NCI-H1436 treated with DMSO at 0.1 percent for 48 hours (cell line): ENCODE measurements around the gene TSACC.
"Not testable (repeated sequence)": the region's sequence is repeated elsewhere in the genome, so short reads cannot be mapped to it uniquely, and the experiment has no call there.

Experiments
- DNase-seq: peaks from one replicate; lab custom pipeline; 2025; lab: John Stamatoyannopoulos, UW

TSACC gene

DNA sequence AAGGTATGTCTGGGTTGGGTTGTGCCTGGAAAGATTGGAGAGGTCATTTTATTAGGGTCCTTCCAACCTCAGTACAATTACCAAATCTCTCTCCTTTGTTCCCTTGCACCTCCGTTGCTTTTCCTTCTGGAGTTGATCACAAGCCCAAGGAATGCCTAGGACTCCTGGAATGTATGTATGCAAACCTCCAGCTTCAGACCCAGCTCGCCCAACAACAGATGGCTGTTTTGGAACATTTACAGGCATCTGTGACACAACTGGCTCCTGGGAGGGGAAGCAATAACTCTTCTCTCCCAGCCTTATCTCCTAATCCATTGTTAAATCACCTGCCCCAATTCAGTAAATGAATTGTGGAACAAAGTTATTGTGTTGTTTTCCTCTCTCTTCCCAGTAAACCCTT lies 8.3 kb downstream of the TSACC start:
- no peak for DNase-seq

DNA sequence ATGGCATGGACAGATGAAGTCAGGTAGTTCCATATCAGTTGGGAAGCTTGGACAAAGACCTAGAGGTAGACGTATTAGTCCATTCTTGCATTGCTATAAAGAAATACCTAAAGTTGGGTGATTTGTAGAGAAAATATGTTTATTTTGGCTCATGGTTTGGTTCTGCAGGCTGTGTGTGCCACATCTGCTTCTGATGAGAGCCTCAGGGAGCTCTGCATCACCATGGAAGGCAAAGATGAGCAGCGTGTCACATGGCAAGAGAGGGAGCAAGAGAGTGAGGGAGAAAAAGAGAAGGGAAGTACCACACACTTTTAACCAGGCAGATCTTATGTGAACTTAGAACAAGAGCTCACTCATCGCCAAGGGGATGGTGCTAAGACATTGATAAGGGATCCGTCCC lies 9.0 kb downstream of the TSACC start:
- no peak for DNase-seq

DNA sequence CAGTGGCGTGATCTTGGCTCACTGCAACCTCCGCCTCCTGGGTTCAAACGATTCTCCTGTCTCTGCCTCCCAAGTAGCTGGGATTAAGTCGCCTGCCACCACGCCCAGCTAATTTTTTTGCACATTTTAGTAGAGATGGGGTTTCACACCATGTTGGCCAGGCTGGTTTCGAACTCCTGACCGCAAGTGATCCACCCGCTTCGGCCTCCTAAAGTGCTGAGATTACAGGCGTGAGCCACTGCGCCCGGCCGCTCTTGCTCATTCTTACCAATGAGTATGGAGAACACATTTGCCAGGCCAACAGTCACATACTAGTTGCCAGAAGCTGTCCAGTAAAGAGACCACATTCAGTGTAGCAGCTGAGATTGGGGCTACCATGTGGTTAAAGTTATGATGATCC lies 14.2 kb downstream of the TSACC start:
- DNase-seq: not testable (repeated sequence)

DNA sequence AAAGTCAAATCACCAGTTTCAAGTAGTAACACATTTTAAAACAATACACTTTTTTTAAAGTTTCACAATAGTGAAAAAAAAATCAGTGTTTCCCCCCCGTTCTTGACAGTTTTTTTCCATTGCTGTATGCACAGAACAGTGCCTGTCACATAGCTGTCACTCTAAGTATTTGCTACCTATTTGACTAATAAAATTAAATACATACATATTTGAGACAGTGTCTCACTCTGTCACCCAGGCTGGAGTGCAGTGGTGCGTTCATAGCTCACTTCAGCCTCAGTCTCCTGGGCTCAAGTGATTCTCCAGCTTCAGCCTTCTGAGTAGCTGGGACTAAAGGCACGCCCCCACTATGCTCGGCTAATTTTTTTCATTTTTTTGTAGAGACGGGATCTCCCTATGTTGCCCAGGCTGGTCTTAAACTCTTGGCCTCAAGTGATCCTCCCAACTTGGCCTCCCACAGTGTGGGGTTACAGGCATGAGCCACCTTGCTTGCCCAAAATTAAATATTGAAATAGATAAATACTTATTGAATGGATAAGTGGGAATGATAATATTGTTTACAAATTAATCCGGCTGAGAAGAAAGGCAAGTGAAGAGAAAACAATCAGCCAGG lies 18.0 kb downstream of the TSACC start:
- no peak for DNase-seq

DNA sequence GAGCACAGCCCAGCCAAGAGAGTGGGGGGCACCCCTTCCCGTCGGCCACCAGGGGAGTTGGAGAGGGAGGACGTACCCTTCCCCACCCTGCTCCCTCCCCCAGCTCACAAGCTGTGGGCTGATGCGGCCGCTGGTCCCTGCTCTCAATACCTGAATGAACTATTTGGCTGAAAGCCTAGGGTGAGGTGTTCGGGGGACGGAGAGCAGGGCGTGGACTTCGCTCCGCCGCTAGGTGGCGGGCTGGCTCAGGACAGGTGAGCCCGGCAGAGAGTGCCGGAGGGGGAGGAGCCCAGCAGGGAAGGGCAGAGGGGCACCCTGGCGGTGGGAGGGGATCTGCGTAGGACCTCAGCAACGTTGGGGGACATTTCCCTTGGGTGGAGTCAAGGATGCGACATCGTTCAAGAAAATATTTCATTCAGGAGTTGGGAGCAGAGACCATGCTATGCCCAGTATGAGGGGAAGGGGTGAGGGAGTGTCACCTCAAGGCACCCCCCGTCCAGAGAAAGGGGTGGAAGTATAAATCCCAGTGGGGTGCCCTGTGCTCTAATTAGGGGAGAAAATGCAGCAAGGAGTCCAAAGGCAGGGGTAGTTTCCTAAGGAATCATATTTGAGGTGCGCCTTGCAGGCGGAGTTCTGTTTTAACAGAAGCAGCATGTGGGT lies 18.7 kb downstream of the TSACC start:
- DNase-seq: peak; percentile 32

DNA sequence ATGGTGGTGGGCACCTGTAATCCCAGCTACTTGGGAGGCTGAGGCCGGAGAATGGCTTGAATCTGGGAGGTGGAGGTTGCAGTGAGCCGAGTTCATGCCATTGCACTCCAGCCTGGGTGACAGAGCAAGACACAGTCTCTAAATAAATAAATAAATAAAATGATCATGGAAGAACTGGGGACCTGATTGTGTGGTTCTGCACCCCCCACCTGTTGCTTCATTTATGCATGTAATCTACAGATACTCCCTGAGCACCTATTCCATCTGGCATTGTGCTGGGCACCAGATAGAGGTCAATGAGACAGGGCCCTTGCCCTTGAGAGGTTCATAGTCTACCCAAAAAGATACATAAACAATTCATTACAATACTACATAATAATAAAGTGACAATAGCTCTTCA lies 19.7 kb downstream of the TSACC start:
- no peak for DNase-seq

DNA sequence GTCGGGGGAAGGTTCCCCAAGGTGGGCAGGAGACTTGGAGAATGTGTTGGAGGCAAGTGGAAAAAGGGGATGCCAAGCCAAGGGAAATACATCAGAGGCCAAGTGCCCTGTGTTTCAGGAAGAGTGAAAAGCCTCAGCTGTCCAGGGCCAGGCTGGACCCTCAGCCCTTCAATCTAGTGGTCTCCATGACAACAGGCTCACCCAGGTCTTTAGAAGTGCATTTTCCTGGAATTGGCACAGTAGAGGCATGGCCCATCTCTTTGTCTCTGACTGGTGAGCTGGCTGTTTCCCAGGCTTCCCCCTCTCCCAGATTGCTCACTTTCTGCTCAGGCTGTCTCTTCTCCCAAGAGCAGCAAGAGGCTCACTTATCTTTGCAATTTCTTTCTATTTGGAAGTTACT lies 20.3 kb downstream of the TSACC start:
- no peak for DNase-seq

DNA sequence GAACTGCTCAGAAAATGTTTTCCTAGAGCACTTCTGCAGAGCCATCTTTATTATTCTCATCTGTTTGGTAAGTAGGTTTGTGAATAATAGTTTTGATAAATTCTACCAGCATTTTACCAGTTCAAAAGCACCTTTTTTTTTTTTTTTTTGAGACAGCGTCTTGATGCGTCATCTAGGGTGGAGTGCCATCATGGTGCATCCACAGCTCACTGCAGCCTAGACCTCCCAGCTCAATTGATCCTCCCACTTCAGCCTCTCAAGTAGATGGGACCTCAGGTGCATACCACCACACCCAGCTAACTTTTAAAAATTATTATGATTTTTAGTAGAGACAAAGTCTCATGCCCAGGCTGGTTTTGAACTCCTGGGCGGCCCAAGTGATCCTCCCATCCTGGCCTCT lies 20.9 kb downstream of the TSACC start:
- no peak for DNase-seq

DNA sequence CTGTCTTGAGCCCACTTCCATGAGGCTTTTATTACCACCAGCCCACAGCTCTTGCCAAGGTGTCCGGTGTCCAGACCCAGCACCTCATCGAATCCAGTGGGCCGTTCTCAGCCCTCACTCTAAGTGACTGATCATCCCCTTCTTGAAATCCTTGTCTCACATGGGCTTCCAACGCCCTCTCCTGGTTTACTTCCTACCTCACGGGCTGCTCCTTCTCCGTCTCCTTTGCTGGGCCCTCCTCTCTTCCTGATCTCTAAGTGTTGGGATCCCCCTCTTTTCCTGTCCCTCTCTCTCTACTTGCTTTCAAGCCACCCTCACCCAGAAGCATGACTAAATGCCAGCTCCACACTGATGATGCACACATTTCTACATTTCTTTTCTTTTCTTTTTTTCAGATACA lies 21.6 kb downstream of the TSACC start:
- DNase-seq: no peak

DNA sequence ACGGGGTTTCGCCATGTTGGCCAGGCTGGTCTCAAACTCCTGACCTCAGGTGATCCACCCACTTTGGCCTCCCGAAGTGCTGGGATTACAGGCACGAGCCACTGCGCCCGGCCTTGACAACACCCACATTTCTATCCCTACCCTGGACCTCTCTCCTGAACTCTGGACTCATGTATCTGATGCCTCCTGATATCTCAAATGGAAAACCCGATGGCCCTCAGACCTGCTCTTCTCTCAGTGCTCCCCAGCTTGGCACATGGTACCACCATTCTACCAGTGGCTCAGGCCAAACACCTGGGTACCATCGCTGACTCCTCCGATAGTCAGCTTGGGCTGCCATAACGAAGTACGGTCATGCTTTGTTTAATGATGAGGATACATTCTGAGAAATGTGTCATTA lies 22.2 kb downstream of the TSACC start:
- DNase-seq: no peak

DNA sequence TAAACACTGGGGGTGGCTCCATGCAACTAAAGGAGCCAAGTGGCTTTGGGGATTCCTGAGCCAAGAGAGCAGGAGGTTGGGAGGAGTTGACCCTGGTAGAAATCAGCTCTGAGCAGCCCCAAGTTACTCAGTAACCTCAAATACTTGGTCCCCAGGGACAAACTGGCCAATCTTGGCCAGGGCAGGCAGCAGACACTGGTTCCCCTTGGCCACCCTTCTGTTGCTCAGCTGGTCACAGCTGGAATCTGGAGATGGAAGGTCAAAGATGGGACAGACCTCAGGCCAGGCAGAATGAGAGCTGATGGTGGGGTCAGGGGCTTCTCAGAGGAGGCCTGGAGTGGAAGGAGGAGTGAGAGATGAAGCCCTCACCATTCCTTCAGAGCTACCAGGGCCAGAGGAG lies 27.4 kb downstream of the TSACC start:
- DNase-seq: no peak

DNA sequence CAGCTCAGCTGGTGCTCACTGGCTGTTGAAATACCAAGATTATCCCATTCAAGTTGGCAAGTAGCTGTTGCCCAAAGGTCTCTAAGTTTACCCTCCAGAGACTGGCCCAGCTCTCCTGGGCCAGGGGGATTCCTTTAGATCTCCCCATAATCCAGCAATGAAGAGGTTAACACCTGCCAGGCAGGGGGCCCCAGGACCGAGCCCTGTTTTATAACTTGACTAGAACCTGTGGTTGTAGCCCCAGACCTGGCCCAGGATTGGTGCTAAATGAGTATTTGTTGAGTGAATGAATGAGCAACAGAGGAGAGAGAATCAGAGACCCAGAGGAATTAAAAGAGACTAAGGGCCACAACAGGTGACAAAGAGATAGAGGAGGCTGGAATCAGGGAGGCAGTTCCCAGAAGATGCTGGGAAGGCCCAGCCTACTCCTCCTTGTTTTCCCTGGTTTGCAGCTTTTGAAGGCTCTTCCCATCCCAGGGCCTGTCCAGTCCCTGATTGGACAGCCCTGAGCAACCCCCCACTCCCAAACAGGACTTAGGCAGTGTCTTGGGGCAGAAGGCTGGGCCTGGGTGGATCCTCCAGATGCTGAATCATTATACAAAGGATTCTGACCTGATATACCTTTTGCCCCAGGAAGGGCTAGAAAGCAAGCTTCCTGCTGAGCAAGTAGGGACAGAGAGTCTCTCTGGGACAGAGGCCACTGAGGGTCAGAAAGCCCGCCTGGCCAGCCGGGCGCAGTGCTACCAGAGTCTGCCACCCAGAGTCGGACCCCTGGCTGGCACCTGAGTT lies 28.2 kb downstream of the TSACC start:
- no peak for DNase-seq

DNA sequence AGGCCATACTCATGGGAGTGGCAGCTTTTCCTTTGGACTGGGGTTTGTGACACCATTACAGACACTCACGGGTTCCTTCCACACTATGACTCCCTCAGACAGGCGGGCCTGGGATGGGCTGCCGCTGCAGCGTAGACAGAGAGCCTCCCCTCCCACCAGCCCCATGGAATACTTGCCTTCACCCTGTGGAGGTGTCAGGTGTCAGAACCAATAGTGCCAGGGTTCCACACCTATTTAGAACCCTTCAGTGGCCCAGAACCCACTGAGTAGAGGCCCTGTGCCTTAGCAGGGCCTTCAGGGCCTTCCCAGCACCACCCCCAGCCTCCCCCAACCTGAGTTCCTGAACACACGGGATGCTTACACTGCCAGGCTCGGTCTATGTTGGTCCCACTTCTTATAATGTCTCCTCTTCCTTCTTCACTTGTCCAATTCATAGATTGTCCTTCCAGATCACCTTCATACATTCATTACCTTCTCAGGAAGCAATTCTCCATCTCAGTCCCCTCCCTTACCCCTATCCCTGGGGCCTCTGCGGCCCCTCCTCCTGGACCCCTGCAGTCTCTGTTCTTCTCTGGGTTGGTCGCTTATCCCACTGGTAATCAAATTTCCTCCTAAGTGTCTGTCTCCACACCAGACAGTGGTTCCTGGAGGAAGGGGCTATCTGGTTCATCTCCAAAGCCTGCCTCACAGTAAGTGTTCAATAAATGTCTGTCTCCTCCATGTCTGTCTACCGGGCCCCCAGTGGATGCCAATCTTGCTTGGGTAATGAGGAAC lies 29.2 kb downstream of the TSACC start:
- no peak for DNase-seq

DNA sequence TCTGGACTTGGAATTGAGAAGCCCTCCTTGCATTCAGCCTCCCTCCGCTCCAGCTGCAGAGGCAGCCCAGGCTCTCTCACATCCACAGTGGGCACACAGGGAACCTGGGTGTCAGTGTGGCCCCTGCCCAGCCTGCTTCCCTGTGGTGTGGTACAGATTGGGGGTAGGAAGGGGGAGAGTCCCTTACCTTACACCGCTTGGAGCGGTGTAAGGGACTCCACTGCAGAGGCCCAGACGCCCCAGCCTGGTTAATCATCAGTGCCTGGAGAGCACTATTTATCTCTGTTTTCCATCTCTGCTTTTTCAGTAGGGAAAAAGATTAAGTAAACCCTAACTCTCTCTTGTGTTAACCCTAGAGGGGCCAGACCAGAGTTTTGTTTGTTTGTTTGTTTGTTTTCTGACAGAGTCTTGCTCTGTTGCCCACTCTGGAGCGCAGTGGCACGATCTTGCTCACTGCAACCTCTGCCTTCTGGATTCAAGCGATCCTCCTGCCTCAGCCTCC lies 29.9 kb downstream of the TSACC start:
- no peak for DNase-seq

DNA sequence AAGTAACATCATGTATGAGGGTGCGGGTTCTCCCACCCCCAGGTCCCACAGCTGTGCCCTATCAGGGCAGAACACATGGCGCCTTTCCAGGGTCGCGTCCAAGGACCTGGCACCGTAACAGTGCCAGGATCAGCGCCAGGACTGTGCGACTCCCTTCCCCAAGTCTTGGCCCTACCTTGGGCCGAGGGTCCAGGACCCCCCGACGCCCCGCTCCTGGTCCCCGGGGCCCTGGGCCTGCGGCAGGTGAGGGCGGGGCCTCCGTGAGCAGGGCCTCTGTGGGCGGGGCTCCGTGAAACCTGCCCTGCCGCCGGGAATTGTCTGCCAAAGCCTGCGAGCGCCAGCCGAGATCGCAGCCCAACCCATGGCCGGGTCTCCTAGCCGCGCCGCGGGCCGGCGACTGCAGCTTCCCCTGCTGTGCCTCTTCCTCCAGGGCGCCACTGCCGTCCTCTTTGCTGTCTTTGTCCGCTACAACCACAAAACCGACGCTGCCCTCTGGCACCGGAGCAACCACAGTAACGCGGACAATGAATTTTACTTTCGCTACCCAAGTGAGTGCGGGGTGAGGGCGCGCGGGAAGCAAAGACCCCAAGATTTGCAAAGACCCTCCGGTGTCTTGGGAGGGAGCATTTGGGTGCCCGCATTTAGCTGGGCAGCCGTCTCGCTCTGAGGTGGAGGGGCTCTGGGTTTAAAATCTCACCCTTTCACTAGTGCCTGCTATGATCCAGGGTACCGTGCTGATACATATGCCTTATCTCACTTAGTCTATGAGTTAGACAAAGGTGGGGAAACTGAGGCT lies 30.8 kb downstream of the TSACC start, which contains the start of gene RHBG:
Gene RHBG, plus strand, starts transcription at position 323 of the 796 bp plus-strand sequence. Its CDS starts 39 bp downstream, at position 362.
- no peak for DNase-seq

DNA sequence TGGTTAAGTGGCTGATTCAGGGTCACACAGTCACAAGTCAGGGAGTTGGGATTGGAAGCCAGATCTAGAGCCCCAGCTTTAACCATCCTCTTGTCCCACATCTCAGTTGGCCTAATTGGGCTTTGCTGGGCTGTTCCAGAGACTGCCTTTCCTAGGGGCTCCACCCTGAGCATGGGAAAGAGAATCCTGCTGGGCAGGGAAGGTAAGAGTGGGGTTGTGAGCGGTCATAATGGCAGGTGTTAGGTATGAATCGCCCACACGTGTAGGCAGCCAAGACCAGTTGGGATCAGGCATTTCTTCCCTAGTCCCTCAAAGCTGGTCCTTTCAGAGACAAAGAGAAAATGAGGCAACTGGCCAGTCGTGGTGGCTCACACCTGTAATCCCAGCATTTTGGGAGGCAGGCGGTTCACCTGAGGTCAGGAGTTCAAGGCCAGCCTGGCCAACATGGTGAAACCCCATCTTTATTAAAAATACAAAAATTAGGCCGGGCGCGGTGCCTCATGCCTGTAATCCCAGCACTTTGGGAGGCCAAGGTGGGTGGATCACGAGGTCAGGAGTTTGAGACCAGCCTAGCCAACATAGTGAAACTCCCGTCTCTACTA lies 31.5 kb downstream of the TSACC start:
- not testable (repeated sequence) for DNase-seq

DNA sequence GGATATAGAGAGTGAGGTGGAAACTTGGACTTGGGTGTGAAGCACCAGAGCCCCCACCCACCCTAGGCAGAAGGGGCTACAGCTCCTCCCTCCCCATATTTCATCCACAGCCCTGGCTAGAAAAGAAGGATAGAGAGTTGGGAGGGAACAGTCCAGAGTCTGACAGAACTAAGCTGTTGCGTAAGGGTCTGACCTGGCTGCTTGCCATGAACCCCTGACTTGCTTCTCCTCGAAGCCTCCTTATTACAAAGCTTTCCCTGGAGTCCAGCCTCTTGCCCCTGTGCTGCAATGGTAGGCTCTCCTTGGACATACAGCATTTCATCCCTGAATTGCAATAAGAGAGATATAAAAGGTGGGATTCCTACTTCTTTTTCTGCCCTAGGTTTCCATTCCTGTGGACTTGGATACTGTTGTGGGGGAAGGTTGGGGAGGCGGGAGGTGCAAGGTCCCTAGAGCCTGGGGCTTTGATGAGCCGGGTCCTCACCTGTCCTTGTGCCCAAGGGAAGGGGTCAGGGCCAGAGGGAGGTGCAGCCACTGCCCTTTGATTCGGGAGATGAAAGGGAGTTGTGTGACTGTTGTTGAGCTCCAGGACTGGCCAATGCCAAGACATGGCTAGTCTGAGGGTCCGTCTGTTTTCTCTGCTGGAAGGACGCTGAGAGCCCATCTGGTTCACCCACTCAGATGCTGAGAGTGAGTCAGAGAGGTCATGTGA lies 33.4 kb downstream of the TSACC start:
- no peak for DNase-seq

DNA sequence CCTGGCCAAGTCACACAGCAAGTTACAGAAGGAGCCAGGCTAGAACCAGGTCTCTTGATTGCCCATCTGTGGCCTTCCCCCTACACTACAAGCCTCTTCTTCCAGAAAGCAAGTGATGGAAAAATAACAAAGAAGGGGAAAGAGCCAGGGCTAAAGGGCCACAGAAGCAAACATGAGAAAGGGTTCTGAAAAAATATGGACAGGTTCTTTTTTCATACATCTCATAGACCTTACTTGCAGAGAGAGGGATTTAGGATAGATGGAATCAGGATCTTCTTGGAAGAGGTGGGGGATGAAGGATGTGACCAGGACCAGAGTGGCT lies 33.9 kb downstream of the TSACC start:
- DNase-seq: no peak

DNA sequence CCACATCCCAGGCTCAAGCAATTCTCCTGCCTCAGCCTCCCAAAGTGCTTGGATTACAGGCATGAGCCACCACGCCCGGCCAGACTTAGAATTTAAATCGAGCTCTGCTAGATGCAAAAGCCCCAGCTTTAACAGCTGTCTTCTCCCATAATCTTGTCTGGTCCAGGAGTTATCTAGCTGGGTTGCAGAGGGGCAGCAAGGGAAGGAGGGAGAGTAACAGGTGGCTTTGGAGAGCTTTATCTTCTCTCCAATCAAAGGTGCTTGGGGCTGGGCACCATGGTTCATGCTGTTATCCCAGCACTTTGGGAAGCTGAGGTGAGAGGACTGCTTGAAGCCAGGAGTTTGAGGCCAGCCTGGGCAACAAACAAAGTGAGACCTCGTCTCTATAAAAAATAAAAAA lies 34.5 kb downstream of the TSACC start:
- DNase-seq: no peak

DNA sequence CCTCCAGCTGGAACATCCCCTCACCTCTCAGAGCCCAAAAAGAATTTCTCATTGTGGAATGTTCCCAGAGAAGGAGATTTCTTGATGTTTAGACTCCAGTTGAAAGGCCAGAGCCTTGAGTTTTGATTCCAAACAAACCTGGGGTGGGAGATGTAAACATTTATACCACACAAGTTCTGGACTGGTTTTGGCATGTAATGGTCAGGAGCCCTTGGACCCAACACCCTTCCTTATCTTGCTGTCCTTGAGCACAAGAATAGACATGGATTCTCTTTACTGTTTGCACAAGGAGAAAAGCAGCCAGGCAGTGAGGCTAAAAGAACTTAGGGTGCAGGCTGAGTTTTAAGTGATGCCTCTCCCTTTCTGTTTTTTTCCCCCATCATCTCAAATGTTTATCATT lies 35.2 kb downstream of the TSACC start:
- no peak for DNase-seq

DNA sequence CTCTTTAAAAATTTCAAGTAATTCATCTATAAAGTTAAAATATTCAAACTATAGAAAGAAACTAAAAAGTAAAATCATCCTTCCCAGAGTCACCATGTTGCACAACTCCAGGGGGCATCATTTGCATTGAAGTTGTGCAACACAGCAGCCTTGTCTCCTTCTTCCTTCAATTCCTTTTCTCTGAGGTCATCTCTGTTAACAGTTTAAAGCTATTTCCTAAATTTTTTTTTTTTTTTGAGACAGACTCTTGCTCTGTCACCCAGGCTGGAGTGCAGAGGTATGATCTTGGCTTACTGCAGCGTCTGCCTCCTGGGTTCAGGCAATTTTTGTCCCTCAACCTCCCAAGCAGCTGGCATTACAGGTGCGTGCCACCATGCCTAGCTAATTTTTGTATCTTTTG lies 37.8 kb downstream of the TSACC start:
- DNase-seq: no peak
